HG03280 (cell line): Measurements from ENCODE around the gene BANF1.

Source experiments
- ATAC-seq: cut with Tn5 transposase; IDR thresholded peaks from one replicate; pipeline ENCODE4 v1.9.1; 2021; ENCODE audit warnings: mild to moderate bottlenecking, moderate library complexity; ENCODE audit not compliant: unreplicated experiment

Gene BANF1

GRCh38 chr11:66001942-66002647 lies at the start of gene BANF1, which contains the start of gene EIF1AD:
TSS of gene BANF1 (plus strand) at chr11:66002503. CDS start at chr11:66003251, 748 bp downstream.
TSS of gene EIF1AD (minus strand) at chr11:66002157. CDS start at chr11:66000389, 1,768 bp downstream.
- peak; percentile 82 for ATAC-seq

- no peak for ATAC-seq
These were observed 48.8 kb upstream of the BANF1 start for GRCh38 chr11:65953471-65953870.

- no peak for ATAC-seq
These were observed 47.5 kb upstream of the BANF1 start for GRCh38 chr11:65954771-65955170.

- no peak for ATAC-seq
These were observed 44.0 kb upstream of the BANF1 start for GRCh38 chr11:65958291-65958690.

GRCh38 chr11:65958774-65959420 lies 43.4 kb upstream of the BANF1 start:
- no peak for ATAC-seq

GRCh38 chr11:65960824-65961266 lies 41.5 kb upstream of the BANF1 start:
- ATAC-seq, result no peak

- peak; percentile 81 for ATAC-seq
These were observed 40.8 kb upstream of the BANF1 start, which contains the start of gene SART1 for GRCh38 chr11:65961267-65962140. TSS of gene SART1 (plus strand) at chr11:65961734. CDS start at chr11:65961781, 47 bp downstream.

- ATAC-seq, result no peak
These were observed 40.1 kb upstream of the BANF1 start for GRCh38 chr11:65962141-65962564.

GRCh38 chr11:65964906-65965305 lies 37.4 kb upstream of the BANF1 start:
- no peak for ATAC-seq

- no peak for ATAC-seq
These were observed 36.1 kb upstream of the BANF1 start for GRCh38 chr11:65965986-65966762.

GRCh38 chr11:65967329-65967934 lies 34.9 kb upstream of the BANF1 start:
- no peak for ATAC-seq

GRCh38 chr11:65968600-65969482 lies 33.5 kb upstream of the BANF1 start:
- no peak for ATAC-seq

- ATAC-seq, result no peak
These were observed 30.2 kb upstream of the BANF1 start for GRCh38 chr11:65972116-65972515.

GRCh38 chr11:65973439-65974110 lies 28.7 kb upstream of the BANF1 start:
- ATAC-seq, result no peak

- ATAC-seq, result no peak
These were observed 26.5 kb upstream of the BANF1 start for GRCh38 chr11:65975771-65976170.

GRCh38 chr11:65976216-65977176 lies 25.8 kb upstream of the BANF1 start:
- no peak for ATAC-seq

GRCh38 chr11:65977621-65978390 lies 24.5 kb upstream of the BANF1 start:
- no peak for ATAC-seq
